Measurements from ENCODE around the gene SPEM1. TPM values are rescaled to one million over a fixed set of nuclear protein-coding genes. Genes with fewer than 3 reads are reported as not detected.

Gene SPEM1
- total and polyA plus RNA-seq, 10 of the 15 experiments (the other 5 are each of a cell fraction or from before 2014, with no cell fraction given) = not detected

DNA sequence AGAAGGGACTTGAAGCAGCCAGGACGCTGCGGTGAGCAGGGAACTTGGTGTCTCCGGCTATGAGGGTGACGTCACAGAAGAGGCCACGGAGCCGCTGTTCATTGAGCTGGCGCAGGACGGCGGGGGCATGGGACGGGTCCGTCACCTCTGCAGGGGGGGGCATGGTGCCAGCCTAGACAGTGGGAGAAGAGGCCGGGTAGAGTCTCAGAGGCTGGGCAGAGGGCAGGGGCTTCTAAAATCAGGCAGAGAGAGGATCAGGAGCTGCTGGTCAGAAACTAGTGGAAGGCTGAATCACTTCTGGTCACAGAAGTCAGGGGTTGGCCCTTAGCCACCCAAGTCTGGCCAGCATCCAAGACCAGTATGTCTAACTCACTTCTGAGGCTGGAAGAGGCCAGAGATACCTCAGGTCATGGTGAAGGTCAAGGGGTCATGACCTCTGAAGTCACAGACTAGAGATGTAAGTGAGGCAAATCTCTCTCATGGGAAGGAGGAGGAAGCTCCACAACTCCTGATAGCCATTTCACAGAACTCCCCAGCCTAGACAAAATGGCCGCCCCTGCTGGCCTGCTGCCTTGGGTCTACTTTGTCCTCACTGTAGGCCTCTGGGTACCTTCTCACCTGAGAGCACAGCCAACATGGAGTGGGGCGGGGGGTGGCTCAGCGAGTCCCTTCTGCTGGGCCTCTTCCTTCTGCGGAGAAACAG is 46.7 kb downstream of the SPEM1 start:
- H2AFZ ChIP-seq (ENCODE audit: control insufficient read depth, low read depth, low read length) = no peak overlapping the region
- ChIA-PET POLR2A (interaction anchor here (1.1 to 2.4 kb wide), 2 partner anchors 10 to 27 kb away, joined by 3 to 9 read pairs; no protein-coding TSS in a partner anchor), RAD21 (ENCODE audit: unreplicated experiment) (no interaction called here), SMC1A (ENCODE audit: uncharacterized antibody, unreplicated experiment) (no interaction called here), CTCF (interaction anchor here (1.7 kb wide), 1 partner anchor 10 kb away, joined by 4 read pairs; no protein-coding TSS in a partner anchor)
- no peaks in the 10 kb centered on the region for H3K79me2 ChIP-seq (ENCODE audit: control insufficient read depth, insufficient read depth, low read length)
- no TSS peak for BruUV-seq (replicated peaks)
- DNase-seq (ENCODE audit: low read depth, low spot score) (no peak), FAIRE-seq (no peak), ATAC-seq (no peak)
- TF ChIP-seq SMC3 (IDR thresholded peaks at IDR 0.05; ENCODE audit: borderline replicate concordance, low read length) (no peak), YY1 (IDR thresholded peaks at IDR 0.05; ENCODE audit: low read depth, low read length) (peak; percentile 93), YBX1 (IDR thresholded peaks at IDR 0.05) (no peak), NR2F1 (conservative IDR thresholded peaks at IDR 0.05) (peak; percentile 77), HDAC2 (IDR thresholded peaks at IDR 0.05) (no peak), NR2C1 (IDR thresholded peaks at IDR 0.05) (0 out of 2 replicates have a peak, but pooled peaks have one; percentile 30), SP1 (IDR thresholded peaks at IDR 0.05; ENCODE audit: low read depth, low read length) (no peak)
- no peaks in the 10 kb centered on the region for H3K9me3 ChIP-seq (replicated peaks; ENCODE audit: control insufficient read depth, insufficient read depth, low read length)
- intact Hi-C loops (cut with micrococcal nuclease; ENCODE audit: unreplicated experiment) (no loop called here), in situ Hi-C loops (cut with MboI) (no loop called here)
- H3K4me2 ChIP-seq (ENCODE audit: control insufficient read depth, insufficient read depth) = no peak overlapping the region
- WGBS (ENCODE audit: insufficient coverage, insufficient replicate concordance, low lambda C conversion rate, missing lambda C conversion rate) = 87% methylated on average over 16 of the region's 16 CpGs
- peaks cover 0 to 5% of the 10 kb centered on the region in 2 experiments; a peak in 3 of 4 replicates for H3K36me3 ChIP-seq (ENCODE audit: control insufficient read depth in 2 of 2, insufficient read depth in 2 of 2, low read length in 1 of 2)
- no peak overlapping the region for H3K9ac ChIP-seq (ENCODE audit: control insufficient read depth, insufficient read depth, low read length)
- peak overlapping the region; percentile 44 for H3K27ac ChIP-seq (ENCODE audit: control insufficient read depth, insufficient read depth)
- H3K4me1 ChIP-seq (ENCODE audit: control insufficient read depth, insufficient read depth, low read length) = no peaks in the 10 kb centered on the region; the same call in 1 of the 2 replicates
- no peaks in the 10 kb centered on the region for H4K20me1 ChIP-seq (ENCODE audit: control insufficient read depth, insufficient read depth)
- no peaks in the 10 kb centered on the region for H3K27me3 ChIP-seq (replicated peaks in 1 of 2; ENCODE audit: control insufficient read depth in 2 of 2, insufficient read depth in 2 of 2, low read length in 1 of 2)
- no peak overlapping the region for H3K4me3 ChIP-seq

GRCh38 chr17:7467498-7467897 is 47.4 kb downstream of the SPEM1 start:
- no peak overlapping the region for H3K4me3 ChIP-seq
- H3K79me2 ChIP-seq (ENCODE audit: control insufficient read depth, insufficient read depth, low read length) = no peaks in the 10 kb centered on the region
- no peak overlapping the region for H3K4me2 ChIP-seq (ENCODE audit: control insufficient read depth, insufficient read depth)
- peak overlapping the region; percentile 44 for H3K27ac ChIP-seq (ENCODE audit: control insufficient read depth, insufficient read depth)
- 100% methylated on average over 3 of the region's 3 CpGs for WGBS (ENCODE audit: insufficient coverage, insufficient replicate concordance, low lambda C conversion rate, missing lambda C conversion rate)
- no peak for DNase-seq (ENCODE audit: low read depth, low spot score)
- ATAC-seq = no peak
- FAIRE-seq = no peak
- ChIA-PET SMC1A (ENCODE audit: uncharacterized antibody, unreplicated experiment) (no interaction called here), CTCF (interaction anchor here (1.7 kb wide), 1 partner anchor 9 kb away, joined by 4 read pairs; no protein-coding TSS in a partner anchor), POLR2A (interaction anchor here (1.0 to 2.4 kb wide), 2 partner anchors 8 to 9 kb away, joined by 3 to 9 read pairs; no protein-coding TSS in a partner anchor), RAD21 (ENCODE audit: unreplicated experiment) (no interaction called here)
- no peak overlapping the region for H2AFZ ChIP-seq (ENCODE audit: control insufficient read depth, low read depth, low read length)
- no TSS peak for BruUV-seq (replicated peaks)
- intact Hi-C loops (cut with micrococcal nuclease; ENCODE audit: unreplicated experiment) (no loop called here), in situ Hi-C loops (cut with MboI) (no loop called here)
- peaks cover 0 to 3% of the 10 kb centered on the region in 2 experiments; a peak in 3 of 4 replicates for H3K36me3 ChIP-seq (ENCODE audit: control insufficient read depth in 2 of 2, insufficient read depth in 2 of 2, low read length in 1 of 2)
- no peaks in the 10 kb centered on the region for H3K27me3 ChIP-seq (replicated peaks in 1 of 2; ENCODE audit: control insufficient read depth in 2 of 2, insufficient read depth in 2 of 2, low read length in 1 of 2)
- no peaks in the 10 kb centered on the region; the same call in 1 of the 2 replicates for H3K4me1 ChIP-seq (ENCODE audit: control insufficient read depth, insufficient read depth, low read length)
- no peaks in the 10 kb centered on the region for H4K20me1 ChIP-seq (ENCODE audit: control insufficient read depth, insufficient read depth)
- H3K9me3 ChIP-seq (replicated peaks; ENCODE audit: control insufficient read depth, insufficient read depth, low read length) = no peaks in the 10 kb centered on the region
- H3K9ac ChIP-seq (ENCODE audit: control insufficient read depth, insufficient read depth, low read length) = no peak overlapping the region
- TF ChIP-seq NFYB (IDR thresholded peaks at IDR 0.05; ENCODE audit: insufficient read depth, low read depth, low read length) = no peak
- no peak for TF ChIP-seq SMARCA5 (IDR thresholded peaks at IDR 0.05)
- no peak for TF ChIP-seq YY1 (IDR thresholded peaks at IDR 0.05; ENCODE audit: low read depth, low read length)
- no peak for TF ChIP-seq SREBF2 (IDR thresholded peaks at IDR 0.05; ENCODE audit: low read length)
- TF ChIP-seq TCF3 (IDR thresholded peaks at IDR 0.05; ENCODE audit: borderline replicate concordance, insufficient read depth, low read depth, low read length) = no peak
- TF ChIP-seq, protein P1, sequence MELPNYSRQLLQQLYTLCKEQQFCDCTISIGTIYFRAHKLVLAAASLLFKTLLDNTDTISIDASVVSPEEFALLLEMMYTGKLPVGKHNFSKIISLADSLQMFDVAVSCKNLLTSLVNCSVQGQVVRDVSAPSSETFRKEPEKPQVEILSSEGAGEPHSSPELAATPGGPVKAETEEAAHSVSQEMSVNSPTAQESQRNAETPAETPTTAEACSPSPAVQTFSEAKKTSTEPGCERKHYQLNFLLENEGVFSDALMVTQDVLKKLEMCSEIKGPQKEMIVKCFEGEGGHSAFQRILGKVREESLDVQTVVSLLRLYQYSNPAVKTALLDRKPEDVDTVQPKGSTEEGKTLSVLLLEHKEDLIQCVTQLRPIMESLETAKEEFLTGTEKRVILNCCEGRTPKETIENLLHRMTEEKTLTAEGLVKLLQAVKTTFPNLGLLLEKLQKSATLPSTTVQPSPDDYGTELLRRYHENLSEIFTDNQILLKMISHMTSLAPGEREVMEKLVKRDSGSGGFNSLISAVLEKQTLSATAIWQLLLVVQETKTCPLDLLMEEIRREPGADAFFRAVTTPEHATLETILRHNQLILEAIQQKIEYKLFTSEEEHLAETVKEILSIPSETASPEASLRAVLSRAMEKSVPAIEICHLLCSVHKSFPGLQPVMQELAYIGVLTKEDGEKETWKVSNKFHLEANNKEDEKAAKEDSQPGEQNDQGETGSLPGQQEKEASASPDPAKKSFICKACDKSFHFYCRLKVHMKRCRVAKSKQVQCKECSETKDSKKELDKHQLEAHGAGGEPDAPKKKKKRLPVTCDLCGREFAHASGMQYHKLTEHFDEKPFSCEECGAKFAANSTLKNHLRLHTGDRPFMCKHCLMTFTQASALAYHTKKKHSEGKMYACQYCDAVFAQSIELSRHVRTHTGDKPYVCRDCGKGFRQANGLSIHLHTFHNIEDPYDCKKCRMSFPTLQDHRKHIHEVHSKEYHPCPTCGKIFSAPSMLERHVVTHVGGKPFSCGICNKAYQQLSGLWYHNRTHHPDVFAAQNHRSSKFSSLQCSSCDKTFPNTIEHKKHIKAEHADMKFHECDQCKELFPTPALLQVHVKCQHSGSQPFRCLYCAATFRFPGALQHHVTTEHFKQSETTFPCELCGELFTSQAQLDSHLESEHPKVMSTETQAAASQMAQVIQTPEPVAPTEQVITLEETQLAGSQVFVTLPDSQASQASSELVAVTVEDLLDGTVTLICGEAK (IDR thresholded peaks at IDR 0.05; ENCODE audit: borderline replicate concordance) = no peak
- no peak for TF ChIP-seq POLR2AphosphoS2 (IDR thresholded peaks at IDR 0.05; ENCODE audit: low read depth, low read length)
- no peak for TF ChIP-seq RAD51 (IDR thresholded peaks at IDR 0.05)
- TF ChIP-seq LARP7 (IDR thresholded peaks at IDR 0.05) = no peak
- TF ChIP-seq NR2C1 (IDR thresholded peaks at IDR 0.05) = no peak

All from GM12878 (cell line).